NCI-H69 (cell line): ENCODE data around the gene STAB2.
A peak's percentile ranks its signal among the peaks of the same experiment; 100 is the strongest.
"Not testable (repeated sequence)": the region's sequence is repeated elsewhere in the genome, so short reads cannot be mapped to it uniquely, and the experiment has no call there.

Source experiments
- DNase-seq: peaks from one replicate; lab custom pipeline; 2025; lab: John Stamatoyannopoulos, UW

Gene STAB2

DNA sequence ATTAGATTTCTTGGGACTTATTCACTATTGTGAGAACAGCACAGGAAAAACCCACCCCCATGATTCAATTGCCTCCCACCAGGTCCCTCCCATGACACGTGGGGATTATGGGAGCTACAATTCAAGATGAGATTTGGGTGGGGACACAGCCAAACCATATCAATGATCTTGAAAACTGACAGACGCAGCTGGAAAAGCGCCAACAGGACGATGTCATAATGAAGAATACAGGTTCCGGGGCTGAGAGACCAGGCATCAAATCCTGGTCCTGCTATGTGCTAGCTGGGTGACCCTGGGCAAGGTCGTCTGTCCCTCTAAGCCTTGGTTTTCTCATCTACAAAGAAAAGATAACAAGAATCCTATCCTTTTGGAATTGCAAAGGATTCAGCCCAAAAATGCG is 222.6 kb downstream of the STAB2 start:
- not testable (repeated sequence) for DNase-seq

DNA sequence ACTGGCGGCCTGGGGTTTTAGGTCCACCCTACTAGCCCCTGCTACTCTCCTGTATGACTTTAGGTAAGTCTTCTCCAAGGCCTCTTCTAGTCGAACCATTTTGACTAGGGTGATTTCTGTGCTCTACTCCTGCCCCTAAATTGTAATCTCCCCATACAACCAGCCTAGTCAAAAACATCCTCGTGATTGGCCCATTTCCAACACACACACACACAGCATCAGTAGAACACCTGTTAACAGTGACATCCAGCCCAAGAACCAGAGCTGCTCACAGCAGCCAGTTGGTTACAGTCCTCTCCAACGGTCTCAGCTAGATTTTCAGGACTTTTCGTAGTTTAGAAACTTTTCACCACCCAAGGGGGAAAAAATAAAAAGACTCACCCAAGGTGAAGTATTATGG is 223.0 kb downstream of the STAB2 start:
- peak; percentile 10 for DNase-seq

DNA sequence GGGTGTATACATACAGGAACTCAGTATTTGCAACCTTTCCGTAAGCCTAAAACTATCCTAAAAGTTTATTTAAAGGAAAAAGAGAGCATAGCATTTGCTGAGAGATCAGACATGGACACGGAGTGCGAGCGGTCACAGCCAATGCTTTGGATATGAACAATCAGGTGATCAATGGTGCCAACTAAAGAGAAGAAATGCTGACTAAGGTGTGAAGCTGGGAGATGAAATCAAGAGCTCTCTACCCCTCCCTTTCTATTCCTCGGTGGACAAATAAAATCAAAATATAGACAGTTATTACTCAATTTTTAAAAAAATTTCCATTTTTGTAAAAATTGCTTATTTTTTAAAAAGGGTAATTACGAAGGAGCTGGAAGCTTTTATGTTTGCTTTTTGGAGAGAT is 224.7 kb downstream of the STAB2 start:
- no peak for DNase-seq

DNA sequence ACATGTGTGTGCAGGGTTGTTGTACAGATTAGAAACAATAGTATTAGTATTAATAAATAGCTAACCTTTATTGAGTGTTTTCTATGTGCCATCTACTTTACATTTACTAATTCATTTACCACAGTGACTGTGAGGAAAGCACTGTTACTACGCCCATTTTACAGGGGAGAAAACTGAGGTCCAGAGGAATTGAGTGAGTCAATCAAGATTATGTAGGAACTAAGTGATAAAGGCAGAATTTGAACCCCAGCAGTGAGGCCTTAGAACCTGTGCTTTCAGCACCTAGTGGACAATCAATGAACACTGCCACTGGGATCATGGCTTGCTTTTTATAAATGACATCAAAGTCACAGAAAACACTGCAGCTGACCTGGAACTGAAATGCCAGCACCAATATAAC is 225.7 kb downstream of the STAB2 start:
- DNase-seq = no peak

DNA sequence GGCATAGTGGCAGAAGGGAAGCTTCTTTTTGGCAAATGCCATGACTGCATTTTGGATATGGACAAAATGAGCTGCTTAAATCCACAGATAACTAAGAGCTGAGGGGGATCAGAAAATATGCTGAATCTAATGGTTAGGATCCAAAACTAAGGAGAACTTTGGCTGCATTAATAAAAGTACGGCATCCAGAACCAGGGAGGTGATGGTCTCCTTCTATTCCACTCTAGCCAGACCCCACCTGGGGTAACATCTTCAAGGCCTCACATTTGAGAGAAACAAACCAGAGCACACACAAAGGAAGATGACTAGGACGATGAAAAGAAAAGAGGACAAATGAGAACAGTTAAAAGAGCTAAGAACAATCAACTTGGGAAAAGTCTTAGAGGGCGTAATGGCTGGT is 226.4 kb downstream of the STAB2 start:
- no peak for DNase-seq

DNA sequence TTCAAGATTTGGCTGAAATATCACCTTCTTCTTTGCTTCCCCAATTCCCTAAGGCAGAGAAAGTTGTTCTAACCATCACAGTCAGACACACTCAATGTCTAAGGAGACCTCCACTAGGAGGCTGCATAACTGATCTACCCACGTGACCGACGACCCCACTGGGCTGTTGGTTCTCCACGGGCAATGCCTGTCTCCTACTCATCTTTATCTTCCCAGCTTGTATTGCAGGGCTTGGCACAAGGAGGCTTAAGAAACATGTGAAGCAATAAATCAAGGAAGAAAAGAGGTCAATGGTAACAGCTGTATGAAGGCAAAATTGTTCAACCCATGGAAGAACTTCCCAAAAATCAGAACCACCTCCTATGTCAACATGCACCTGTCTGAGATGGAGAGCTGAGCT is 226.9 kb downstream of the STAB2 start:
- DNase-seq = no peak

DNA sequence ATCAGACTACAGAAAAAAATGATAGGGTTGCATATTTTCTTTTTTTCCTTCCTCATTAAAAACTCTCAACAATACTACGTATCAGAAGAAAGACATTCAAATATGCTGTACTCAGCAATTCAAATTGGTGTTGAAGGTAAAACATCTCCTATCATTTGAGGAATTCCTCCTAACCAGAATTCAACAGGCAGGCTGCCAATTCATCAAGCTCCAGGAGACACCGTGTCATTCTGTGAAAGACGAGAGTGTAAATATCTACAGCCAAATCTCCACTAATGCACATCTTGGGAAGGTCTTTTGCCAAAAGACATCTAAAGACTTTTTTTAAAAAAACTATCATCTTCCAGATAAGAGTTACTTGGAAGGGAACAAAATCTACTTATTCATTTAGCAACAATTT is 227.4 kb downstream of the STAB2 start:
- no peak for DNase-seq
